Progenitor cell of endocrine pancreas (in vitro differentiated cells): ENCODE data around the gene CNOT2. TPM values are rescaled to one million over a fixed set of nuclear protein-coding genes. Genes with fewer than 3 reads are reported as not detected.

ENCODE experiments used
- DNase-seq: peaks from one replicate; pipeline ENCODE4 v3.0.0; 2021; ENCODE audit warnings: low spot score; ENCODE audit not compliant: unreplicated experiment
- H3K27ac Mint-ChIP-seq: 2 replicates; pipeline ENCODE4 v1.8.0; 2021; ENCODE audit warnings: mild to moderate bottlenecking, moderate library complexity, mixed read lengths
- H3K27me3 Mint-ChIP-seq: 2 replicates; pipeline ENCODE4 v1.8.0; 2021; ENCODE audit warnings: mixed read lengths
- H3K36me3 Mint-ChIP-seq: 2 replicates; pipeline ENCODE4 v1.8.0; 2022; ENCODE audit warnings: mixed read lengths; ENCODE audit not compliant: insufficient read depth
- H3K4me1 Mint-ChIP-seq: 2 replicates; pipeline ENCODE4 v1.8.0; 2021; ENCODE audit warnings: low read depth, mixed read lengths
- H3K4me3 Mint-ChIP-seq: 2 replicates; pipeline ENCODE4 v1.8.0; 2021; ENCODE audit warnings: low read depth, mild to moderate bottlenecking, moderate library complexity, mixed read lengths
- H3K9me3 Mint-ChIP-seq: 2 replicates; pipeline ENCODE4 v1.8.0; 2021; ENCODE audit warnings: low read depth, mixed read lengths
- total RNA-seq: library from RNA; stranded (reverse); gene quantifications from 2 replicates; pipeline ENCODE4 v1.2.1, GENCODE V29; 2021
- TF ChIP-seq, protein P1 (sequence below): fragments of 200-600 bp; sonication (generic); IDR thresholded peaks from one replicate; pipeline ENCODE4 v1.5.0; 2021; ENCODE audit warnings: antibody characterized with exemption, mild to moderate bottlenecking; ENCODE audit not compliant: unreplicated experiment

The CNOT2 gene
- total RNA-seq, 1 donor from 2014 or later = 128 TPM

DNA sequence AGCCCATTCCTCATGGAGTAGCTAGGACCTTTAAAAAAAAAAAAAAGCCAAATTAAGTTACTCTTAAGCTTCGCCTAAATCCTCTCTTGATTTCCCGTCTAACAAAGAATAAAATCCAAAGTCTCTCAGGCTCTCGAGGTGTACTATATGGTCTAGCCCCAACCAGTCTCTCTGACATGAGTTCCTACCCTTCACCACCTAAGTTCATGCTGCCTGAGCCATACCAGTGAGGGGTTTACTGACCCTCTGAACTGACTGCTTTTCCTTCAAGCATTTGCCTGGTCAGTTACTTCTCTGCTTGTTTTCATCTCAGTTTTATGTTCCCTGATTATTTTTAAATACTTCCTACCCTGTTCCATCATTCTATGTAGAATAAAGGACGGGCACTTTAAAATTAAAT, 64.6 kb downstream of the CNOT2 start:
- TF ChIP-seq, protein P1, sequence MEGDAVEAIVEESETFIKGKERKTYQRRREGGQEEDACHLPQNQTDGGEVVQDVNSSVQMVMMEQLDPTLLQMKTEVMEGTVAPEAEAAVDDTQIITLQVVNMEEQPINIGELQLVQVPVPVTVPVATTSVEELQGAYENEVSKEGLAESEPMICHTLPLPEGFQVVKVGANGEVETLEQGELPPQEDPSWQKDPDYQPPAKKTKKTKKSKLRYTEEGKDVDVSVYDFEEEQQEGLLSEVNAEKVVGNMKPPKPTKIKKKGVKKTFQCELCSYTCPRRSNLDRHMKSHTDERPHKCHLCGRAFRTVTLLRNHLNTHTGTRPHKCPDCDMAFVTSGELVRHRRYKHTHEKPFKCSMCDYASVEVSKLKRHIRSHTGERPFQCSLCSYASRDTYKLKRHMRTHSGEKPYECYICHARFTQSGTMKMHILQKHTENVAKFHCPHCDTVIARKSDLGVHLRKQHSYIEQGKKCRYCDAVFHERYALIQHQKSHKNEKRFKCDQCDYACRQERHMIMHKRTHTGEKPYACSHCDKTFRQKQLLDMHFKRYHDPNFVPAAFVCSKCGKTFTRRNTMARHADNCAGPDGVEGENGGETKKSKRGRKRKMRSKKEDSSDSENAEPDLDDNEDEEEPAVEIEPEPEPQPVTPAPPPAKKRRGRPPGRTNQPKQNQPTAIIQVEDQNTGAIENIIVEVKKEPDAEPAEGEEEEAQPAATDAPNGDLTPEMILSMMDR = no peak
- Mint-ChIP-seq H3K36me3 (peaks cover 31% of the 10 kb centered on the region), H3K9me3 (peaks cover 8% of the 10 kb centered on the region), H3K4me1 (no peaks in the 10 kb centered on the region), H3K27ac (no peak overlapping the region), H3K27me3 (no peaks in the 10 kb centered on the region), H3K4me3 (no peak overlapping the region)
- no peak for DNase-seq

DNA sequence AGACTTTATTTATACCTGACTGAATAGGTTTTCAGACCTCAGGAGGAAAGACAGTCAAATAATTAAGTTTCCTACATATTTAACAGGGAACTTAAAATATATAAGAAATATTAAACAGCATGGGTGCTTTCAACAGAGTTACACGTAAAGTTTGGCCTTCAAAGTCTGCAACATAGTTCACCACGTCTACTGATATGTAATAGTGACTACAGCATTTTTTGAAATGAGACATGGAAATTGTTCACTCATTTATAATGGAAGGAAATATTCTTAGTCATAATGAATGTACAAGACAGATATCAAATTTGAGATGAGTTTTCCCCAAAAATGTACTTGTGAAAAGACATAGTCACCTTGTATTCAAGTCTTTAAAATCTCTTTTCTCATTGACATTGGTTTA, 66.1 kb downstream of the CNOT2 start:
- no peaks in the 10 kb centered on the region for H3K27me3 Mint-ChIP-seq
- H3K9me3 Mint-ChIP-seq = no peaks in the 10 kb centered on the region

DNA sequence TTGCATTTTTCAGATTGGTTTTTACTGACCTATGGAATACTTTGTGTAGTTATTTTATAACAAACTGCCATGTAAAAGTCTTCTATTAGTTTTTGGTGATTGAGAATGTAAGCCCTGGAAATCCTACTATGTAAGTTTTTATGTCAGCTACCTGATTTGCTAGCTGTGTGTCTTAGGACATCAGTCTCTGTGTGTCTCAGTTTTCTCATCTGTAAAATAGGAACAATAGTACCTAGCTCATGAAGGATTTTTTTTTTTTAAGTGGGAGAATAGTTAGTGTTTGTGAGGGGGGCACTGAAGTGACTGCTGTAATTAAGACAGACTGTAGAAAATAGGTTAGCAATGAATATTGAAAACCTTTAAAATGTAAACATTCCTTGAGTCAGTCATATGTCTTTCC, 70.9 kb downstream of the CNOT2 start:
- H3K27me3 Mint-ChIP-seq = no peaks in the 10 kb centered on the region
- peaks cover 2% of the 10 kb centered on the region for H3K4me1 Mint-ChIP-seq
- H3K4me3 Mint-ChIP-seq = no peak overlapping the region
- no peak for DNase-seq
- no peaks in the 10 kb centered on the region for H3K9me3 Mint-ChIP-seq
- H3K36me3 Mint-ChIP-seq = peaks cover 15% of the 10 kb centered on the region
- TF ChIP-seq, protein P1 = no peak
- H3K27ac Mint-ChIP-seq = no peak overlapping the region

More for the DNA sequence above, 66.1 kb downstream of the CNOT2 start:
- peaks cover 25% of the 10 kb centered on the region for H3K36me3 Mint-ChIP-seq
- TF ChIP-seq, protein P1 = no peak
- DNase-seq = no peak
- H3K4me1 Mint-ChIP-seq = no peaks in the 10 kb centered on the region
- H3K27ac Mint-ChIP-seq = no peak overlapping the region
- H3K4me3 Mint-ChIP-seq = no peak overlapping the region

DNA sequence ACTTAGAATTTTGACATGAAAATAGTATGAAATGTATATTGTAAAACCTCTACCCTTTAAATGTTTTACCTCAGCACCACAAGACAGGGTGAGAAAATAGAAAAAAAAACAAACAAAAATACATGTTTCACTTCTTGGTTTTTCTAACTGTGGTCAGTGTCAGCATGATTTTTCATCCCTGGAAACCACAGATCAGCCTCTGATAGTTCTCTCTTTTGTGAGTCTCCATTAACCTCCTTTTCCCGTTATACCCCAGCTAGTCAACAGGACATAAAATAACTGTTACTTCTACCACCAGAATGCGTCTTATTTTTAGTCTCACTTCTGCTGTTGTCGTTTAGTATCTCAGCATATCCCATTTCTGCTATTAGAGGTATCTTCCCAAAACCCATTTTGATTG, 74.5 kb downstream of the CNOT2 start:
- Mint-ChIP-seq H3K9me3 (no peaks in the 10 kb centered on the region), H3K36me3 (peaks cover 12% of the 10 kb centered on the region), H3K4me3 (no peak overlapping the region), H3K27me3 (no peaks in the 10 kb centered on the region), H3K4me1 (peaks cover 3% of the 10 kb centered on the region), H3K27ac (no peak overlapping the region)
- DNase-seq = no peak
- TF ChIP-seq, protein P1 = no peak

DNA sequence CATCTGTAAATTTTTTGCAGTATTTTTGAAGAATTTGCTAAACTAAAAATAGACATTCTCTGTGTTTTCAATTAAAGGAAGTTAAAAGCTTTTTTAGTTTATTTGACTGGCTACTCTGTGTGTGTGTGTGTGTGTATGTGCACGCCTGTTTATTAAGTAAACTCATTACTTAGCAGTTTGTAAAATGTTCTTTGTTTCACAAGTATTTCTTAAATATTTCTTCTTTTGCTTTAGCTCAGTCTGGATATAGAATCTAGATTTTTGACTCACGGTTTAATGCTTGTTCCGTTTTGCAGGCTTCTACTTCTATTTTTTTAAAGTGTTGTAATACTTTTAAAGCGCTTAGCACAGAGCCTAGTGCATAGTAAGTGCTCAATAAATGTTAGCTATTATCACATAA, 76.4 kb downstream of the CNOT2 start:
- H3K27ac Mint-ChIP-seq = no peak overlapping the region
- H3K27me3 Mint-ChIP-seq = no peaks in the 10 kb centered on the region
- H3K36me3 Mint-ChIP-seq = peaks cover 10% of the 10 kb centered on the region
- H3K9me3 Mint-ChIP-seq = no peaks in the 10 kb centered on the region
- TF ChIP-seq, protein P1 = no peak
- peaks cover 3% of the 10 kb centered on the region for H3K4me1 Mint-ChIP-seq
- DNase-seq = no peak
- H3K4me3 Mint-ChIP-seq = no peak overlapping the region
